Spleen (tissue), 7 donors: ENCODE measurements around the gene DIP2C.

Source experiments
- CTCF ChIP-seq, 11 experiments: fragments of 200-600 bp in 7 of 11; fragments of 450-650 bp in 4 of 11; sonication (generic) in 4 of 11; IDR thresholded peaks in 8 of 11; conservative IDR thresholded peaks in 3 of 11; 1 replicate in 7 of 11; 2 replicates in 4 of 11; pipeline versions ENCODE4 v1.4.0 to v1.8.0; 2016 to 2021; ENCODE audit warnings: antibody characterized with exemption in 11 of 11, inconsistent platforms in 4 of 11, mild to moderate bottlenecking in 1 of 11
- POLR2A ChIP-seq, 3 donors: fragments of 450-650 bp; IDR thresholded peaks; one replicate each; pipeline ENCODE4 v1.5.1; 2017; ENCODE audit warnings: antibody characterized with exemption in 3 of 3, mild to moderate bottlenecking in 1 of 3
- donor health status: DM: no; HTN: no; CAD: no; lungs with moderate emphysema.
- donor health status: DM: no; HTN: no; CAD: no.
- donor health status: DM: no; HTN: no; CAD: no.

- TF ChIP-seq CTCF (IDR thresholded peaks at IDR 0.05 in 8 of 11, conservative IDR thresholded peaks at IDR 0.05 in 3 of 11): no peak
- TF ChIP-seq POLR2A (IDR thresholded peaks at IDR 0.05): no peak
These were observed 374.6 kb downstream of the DIP2C start for GRCh38 chr10:314871-315270.
